GM19238 (cell line): ENCODE results near the gene HM13.
"Not testable (repeated sequence)": the region's sequence is repeated elsewhere in the genome, so short reads cannot be mapped to it uniquely, and the experiment has no call there.

Source experiments
- DNase-seq: peaks from one replicate; pipeline ENCODE4 v3.0.0; 2011; ENCODE audit warnings: low spot score; ENCODE audit not compliant: insufficient read length

Gene HM13

DNA sequence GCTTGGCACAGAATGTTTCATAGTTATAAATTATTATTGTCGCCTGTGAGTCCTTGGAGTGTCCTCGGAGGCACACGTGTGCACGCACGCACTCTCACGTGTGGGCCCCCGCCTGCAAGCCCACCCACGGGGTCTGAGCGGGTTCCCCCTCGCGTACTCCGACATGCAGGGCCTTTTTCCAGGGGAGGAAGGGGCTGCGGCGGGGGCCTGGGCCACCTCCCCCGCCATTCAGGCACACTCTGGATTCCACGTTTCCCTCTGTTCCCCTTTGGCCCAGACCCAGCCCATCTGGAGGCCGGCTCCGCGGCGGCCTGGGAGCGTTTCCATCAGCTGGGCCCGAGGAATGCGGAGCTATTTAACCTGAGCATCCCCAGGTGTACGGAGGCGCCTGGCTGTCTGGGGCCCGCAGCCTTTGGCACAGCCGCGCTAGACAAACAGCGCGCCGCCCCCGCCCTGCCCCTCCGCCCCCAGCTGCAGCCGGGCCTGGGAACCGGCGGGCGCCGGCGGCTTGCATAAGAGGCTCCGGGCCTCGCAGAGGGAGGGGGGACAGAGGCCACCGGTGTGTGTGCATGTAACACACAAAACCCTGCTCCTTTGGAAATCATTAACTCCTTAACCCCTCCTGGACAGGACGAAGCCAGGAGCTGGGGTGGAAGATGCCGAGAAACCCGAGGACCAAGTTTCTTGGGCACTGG lies 94.2 kb downstream of the HM13 start:
- DNase-seq = no peak

DNA sequence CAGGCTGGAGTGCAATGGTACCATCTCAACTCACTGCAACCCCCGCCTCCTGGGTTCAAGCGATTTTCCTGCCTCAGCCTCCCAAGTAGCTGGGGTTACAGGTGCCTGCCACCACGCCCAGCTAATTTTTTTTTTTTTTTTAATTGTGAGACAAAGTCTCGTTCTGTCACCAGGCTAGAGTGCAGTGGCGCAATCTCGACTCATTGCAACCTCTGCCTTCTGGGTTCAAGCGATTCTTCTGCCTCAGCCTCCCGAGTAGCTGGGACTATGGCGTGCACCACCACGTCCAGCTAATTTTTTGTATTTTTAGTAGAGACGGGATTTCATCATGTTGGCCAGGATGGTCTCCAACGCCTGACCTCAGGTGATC lies 98.0 kb downstream of the HM13 start:
- not testable (repeated sequence) for DNase-seq

DNA sequence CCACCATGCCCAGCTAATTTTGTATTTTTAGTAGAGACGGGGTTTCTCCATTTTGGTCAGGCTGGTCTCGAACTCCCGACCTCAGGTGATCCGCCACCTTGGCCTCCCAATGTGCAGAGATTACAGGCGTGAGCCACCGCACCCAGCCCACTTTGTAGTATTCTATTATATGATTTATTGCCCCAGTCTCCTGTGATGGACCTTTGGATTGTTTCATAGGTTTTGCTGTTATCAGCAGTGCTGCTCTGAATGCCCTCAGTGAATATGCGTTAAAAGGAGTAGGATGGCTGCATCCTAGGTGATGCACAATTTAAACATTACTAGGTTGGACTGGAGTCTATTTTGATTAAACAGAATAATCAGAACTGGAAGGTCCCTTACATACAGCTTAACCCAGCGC lies 101.2 kb downstream of the HM13 start:
- no peak for DNase-seq

DNA sequence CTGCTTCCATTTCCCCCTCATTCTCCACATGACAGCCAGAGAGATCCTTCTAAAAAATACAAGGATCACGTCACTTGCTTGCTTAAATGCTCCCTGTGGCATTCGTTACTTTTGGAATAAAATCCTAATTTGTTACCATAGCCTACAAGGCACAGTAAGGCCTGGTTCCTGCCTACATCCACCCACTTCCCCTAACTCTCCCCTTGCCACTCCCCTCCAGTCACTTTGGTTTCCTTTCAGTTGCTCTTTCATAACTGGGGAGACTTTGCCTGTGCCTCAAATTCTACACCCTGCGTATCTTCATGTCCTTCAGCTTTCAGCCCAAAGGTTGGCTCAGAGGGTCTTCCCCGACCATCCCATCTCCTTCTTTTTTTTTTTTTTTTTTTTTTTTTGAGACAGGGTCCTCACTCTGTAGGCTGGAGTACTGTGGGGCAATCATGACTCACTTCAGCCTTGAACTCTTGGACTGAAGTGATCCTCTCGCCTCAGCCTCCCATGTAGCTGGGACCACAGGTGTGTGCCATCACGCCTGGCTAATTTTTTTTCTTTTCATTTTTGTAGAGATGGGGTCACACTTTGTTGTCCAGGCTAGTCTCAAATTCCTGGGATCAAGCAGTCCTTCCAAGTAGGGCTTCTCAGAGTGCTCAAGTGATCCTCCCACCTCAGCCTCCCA lies 103.3 kb downstream of the HM13 start:
- DNase-seq = no peak
